ENCODE data around the gene PNPLA1. TPM values are rescaled to one million over a fixed set of nuclear protein-coding genes. Genes with fewer than 3 reads are reported as not detected.

PNPLA1 gene
- total RNA-seq, 1 donor from 2014 or later = not detected

GRCh38 chr6:36285187-36285671, 15.4 kb downstream of the PNPLA1 start:
- DNase-seq (ENCODE audit: low read depth, low spot score) = no peak

GRCh38 chr6:36285797-36286196, 15.9 kb downstream of the PNPLA1 start:
- no peak for DNase-seq (ENCODE audit: low read depth, low spot score)

GRCh38 chr6:36286858-36287257, 17.0 kb downstream of the PNPLA1 start:
- no peak for DNase-seq (ENCODE audit: low read depth, low spot score)

GRCh38 chr6:36289281-36289878, 19.5 kb downstream of the PNPLA1 start:
- no peak for DNase-seq (ENCODE audit: low read depth, low spot score)

GRCh38 chr6:36290668-36291620, 21.1 kb downstream of the PNPLA1 start:
- no peak for DNase-seq (ENCODE audit: low read depth, low spot score)

- DNase-seq (ENCODE audit: low read depth, low spot score) = no peak
Measured at GRCh38 chr6:36292170-36292569, 22.3 kb downstream of the PNPLA1 start.

GRCh38 chr6:36296240-36296639, 26.4 kb downstream of the PNPLA1 start:
- no peak for DNase-seq (ENCODE audit: low read depth, low spot score)

- DNase-seq (ENCODE audit: low read depth, low spot score) = no peak
Measured at GRCh38 chr6:36297051-36297450, 27.2 kb downstream of the PNPLA1 start.

- no peak for DNase-seq (ENCODE audit: low read depth, low spot score)
Measured at GRCh38 chr6:36297511-36297910, 27.7 kb downstream of the PNPLA1 start.

GRCh38 chr6:36298027-36298426, 28.2 kb downstream of the PNPLA1 start:
- DNase-seq (ENCODE audit: low read depth, low spot score) = no peak

GRCh38 chr6:36301085-36301658, 31.3 kb downstream of the PNPLA1 start:
- no peak for DNase-seq (ENCODE audit: low read depth, low spot score)

GRCh38 chr6:36301781-36302180, 31.9 kb downstream of the PNPLA1 start:
- DNase-seq (ENCODE audit: low read depth, low spot score) = no peak

- DNase-seq (ENCODE audit: low read depth, low spot score) = peak; percentile 64
Measured at GRCh38 chr6:36302227-36302976, 32.5 kb downstream of the PNPLA1 start.

- no peak for DNase-seq (ENCODE audit: low read depth, low spot score)
Measured at GRCh38 chr6:36305885-36306284, 36.0 kb downstream of the PNPLA1 start.

- DNase-seq (ENCODE audit: low read depth, low spot score) = no peak
Measured at GRCh38 chr6:36306375-36306774, 36.5 kb downstream of the PNPLA1 start.

- no peak for DNase-seq (ENCODE audit: low read depth, low spot score)
Measured at GRCh38 chr6:36308514-36308913, 38.7 kb downstream of the PNPLA1 start.

- DNase-seq (ENCODE audit: low read depth, low spot score) = no peak
Measured at GRCh38 chr6:36309203-36309602, 39.3 kb downstream of the PNPLA1 start.

- no peak for DNase-seq (ENCODE audit: low read depth, low spot score)
Measured at GRCh38 chr6:36309900-36310299, 40.0 kb downstream of the PNPLA1 start.

- DNase-seq (ENCODE audit: low read depth, low spot score) = no peak
Measured at GRCh38 chr6:36312854-36313648, 43.2 kb downstream of the PNPLA1 start.

GRCh38 chr6:36313649-36313936, 43.7 kb downstream of the PNPLA1 start:
- DNase-seq (ENCODE audit: low read depth, low spot score) = no peak
